Pancreas (tissue), 10 donors: Measurements from ENCODE around the gene UTS2R. TPM values are rescaled to one million over a fixed set of nuclear protein-coding genes. Genes with fewer than 3 reads are reported as not detected.

ENCODE experiments used
- ATAC-seq, 4 donors: fragments of 200-7000 bp; cut with Tn5 transposase; one replicate each; pipeline versions ENCODE4 v1.8.0 to v1.9.1; 2020; ENCODE audit warnings: mild to moderate bottlenecking in 4 of 4, moderate library complexity in 4 of 4
- DNase-seq, 6 donors: peaks; one replicate each; pipeline ENCODE4 v3.0.0-alpha.2; 2020
- FAIRE-seq: peaks from 2 replicates; lab custom pipeline; 2012; peaks lifted over from hg19 to GRCh38; lab: Jason Lieb, UNC
- H3K27ac ChIP-seq, 4 donors: fragments of 200-600 bp; sonication (generic); 1 replicate in 3 of 4; 2 replicates in 1 of 4; pipeline versions ENCODE4 v1.5.0 to v1.8.0; 2020
- H3K27me3 ChIP-seq, 4 donors: fragments of 200-600 bp; one replicate each; pipeline ENCODE4 v1.8.0; 2021
- H3K36me3 ChIP-seq, 3 donors: fragments of 200-600 bp; sonication (generic) in 1 of 3; one replicate each; pipeline versions ENCODE4 v1.5.0 to v1.8.0; 2020 to 2021
- H3K4me1 ChIP-seq, 3 donors: fragments of 200-600 bp; one replicate each; pipeline ENCODE4 v1.8.0; 2021
- H3K4me3 ChIP-seq, 4 donors: fragments of 200-600 bp; sonication (generic) in 2 of 4; one replicate each; pipeline versions ENCODE4 v1.5.0 to v1.8.0; 2020 to 2021
- H3K9me3 ChIP-seq, 4 donors: fragments of 200-600 bp; one replicate each; pipeline ENCODE4 v1.8.0; 2021
- WGBS, 2 donors: extraction: QIAGEN DNeasy Blood & Tissue Kit; methylation state at CpG; one replicate each; pipeline ENCODE4 v1.1.7; 2013; 5-methylcytosine and 5-hydroxymethylcytosine counted together
- intact Hi-C, 3 donors: fragments of 100-400 bp; cut with DNase I; formaldehyde crosslinking; loops; one replicate each; pipeline versions ENCODE4 v1.11.1 to v1.14.2; 2022
- polyA plus RNA-seq, 2 donors: library from polyadenylated mRNA; stranded (reverse); fragments of 200-250 nt; gene quantifications; one replicate each; pipeline ENCODE4 v1.2.3, GENCODE V29; 2013
- total RNA-seq, 6 donors: library from RNA; stranded (reverse); fragmentation: NEBNext Ultra II Directional in 4 of 6; extraction: Animal tissue kit (Norgen Biotek cat#: 25700) in 4 of 6; gene quantifications; one replicate each; pipeline versions ENCODE4 v1.2.1 to v1.2.4, GENCODE V29; 2021 to 2023
- TF ChIP-seq, protein P1 (sequence below), 4 donors: fragments of 200-600 bp; sonication (generic) in 3 of 4; IDR thresholded peaks; one replicate each; pipeline versions ENCODE4 v1.5.0 to v1.8.0; 2021; ENCODE audit warnings: antibody characterized with exemption in 4 of 4
- donor health status: healthy with polysubstance abuse.
- donor health status: DM: no; HTN: no; CAD: no; lungs with moderate emphysema.
- donor health status: DM: no; HTN: no; CAD: no.
- donor health status: control.
- donor health status: control.
- donor health status: Bipolar disorder and iron deficiency.
- donor health status: DM: yes; HTN: yes; CAD: no.
- donor health status: DM: no; HTN: no; CAD: no.
- donor health status: DM: no; HTN: no; CAD: no.
- donor health status: DM: yes; HTN: yes; CAD: no.

The UTS2R gene
- total and polyA plus RNA-seq, 8 donors = 0.37 to 0.87 (median 0.74) TPM; not detected in 5

DNA sequence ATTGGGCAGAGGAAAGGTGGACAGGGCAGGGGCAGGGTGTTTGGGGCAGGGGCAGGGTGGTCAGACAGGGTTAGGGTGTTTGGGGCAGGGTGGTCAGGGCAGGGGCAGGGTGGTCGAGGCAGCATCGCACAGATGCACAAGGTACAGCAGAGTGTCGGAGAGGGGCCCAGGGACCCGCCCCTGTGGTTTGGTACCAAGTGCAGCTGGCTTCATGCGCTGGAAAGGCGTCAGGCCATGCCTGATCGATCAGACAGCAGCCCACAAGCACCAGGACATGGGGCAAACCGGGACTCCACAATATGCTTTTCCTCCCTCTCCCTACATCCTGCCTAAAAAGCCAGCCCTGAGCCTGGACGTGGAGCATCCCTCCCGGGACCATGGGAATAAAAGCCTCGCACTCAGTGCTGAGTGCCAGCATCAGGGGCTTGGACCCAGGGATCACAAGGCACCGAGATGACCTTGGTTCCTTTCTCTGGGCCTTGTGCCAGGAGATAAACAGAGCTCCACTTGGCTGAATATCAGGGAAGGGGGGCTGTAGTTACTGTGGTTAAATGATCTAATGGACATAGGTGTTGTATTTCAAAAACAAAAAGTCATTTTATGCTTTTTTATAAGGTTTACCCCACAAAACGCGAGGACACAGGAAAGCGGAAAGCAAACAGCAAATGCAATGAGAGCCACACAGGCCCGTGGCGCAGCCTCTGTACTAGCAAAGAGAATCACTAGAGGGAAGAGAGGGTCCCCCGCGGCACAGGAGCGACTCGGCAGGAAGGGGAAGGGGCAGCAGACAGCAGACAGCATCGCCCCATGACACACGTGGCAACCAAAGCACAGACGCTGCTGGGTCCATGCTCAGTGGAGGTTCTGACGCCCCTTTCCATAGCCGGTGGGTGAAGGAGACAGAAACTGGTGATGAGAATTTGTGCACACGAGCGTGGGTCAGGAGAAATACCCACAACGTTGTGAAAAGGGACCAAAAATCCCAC, 41.3 kb downstream of the UTS2R start:
- no peak overlapping the region for H3K27ac ChIP-seq
- H3K36me3 ChIP-seq = no peaks in the 10 kb centered on the region
- H3K27me3 ChIP-seq = no peaks in the 10 kb centered on the region
- peak in 3 of 4 donors; percentile 41 to 55 (median 44) for ATAC-seq
- H3K9me3 ChIP-seq = no peaks in the 10 kb centered on the region
- TF ChIP-seq, protein P1, sequence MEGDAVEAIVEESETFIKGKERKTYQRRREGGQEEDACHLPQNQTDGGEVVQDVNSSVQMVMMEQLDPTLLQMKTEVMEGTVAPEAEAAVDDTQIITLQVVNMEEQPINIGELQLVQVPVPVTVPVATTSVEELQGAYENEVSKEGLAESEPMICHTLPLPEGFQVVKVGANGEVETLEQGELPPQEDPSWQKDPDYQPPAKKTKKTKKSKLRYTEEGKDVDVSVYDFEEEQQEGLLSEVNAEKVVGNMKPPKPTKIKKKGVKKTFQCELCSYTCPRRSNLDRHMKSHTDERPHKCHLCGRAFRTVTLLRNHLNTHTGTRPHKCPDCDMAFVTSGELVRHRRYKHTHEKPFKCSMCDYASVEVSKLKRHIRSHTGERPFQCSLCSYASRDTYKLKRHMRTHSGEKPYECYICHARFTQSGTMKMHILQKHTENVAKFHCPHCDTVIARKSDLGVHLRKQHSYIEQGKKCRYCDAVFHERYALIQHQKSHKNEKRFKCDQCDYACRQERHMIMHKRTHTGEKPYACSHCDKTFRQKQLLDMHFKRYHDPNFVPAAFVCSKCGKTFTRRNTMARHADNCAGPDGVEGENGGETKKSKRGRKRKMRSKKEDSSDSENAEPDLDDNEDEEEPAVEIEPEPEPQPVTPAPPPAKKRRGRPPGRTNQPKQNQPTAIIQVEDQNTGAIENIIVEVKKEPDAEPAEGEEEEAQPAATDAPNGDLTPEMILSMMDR (IDR thresholded peaks at IDR 0.05) = no peak
- WGBS, 2 donors = 57 to 59% methylated on average over 29 of the region's 29 CpGs
- no peak for FAIRE-seq
- H3K4me1 ChIP-seq = peaks cover 0 to 7% (median 4%) of the 10 kb centered on the region in 3 donors
- DNase-seq = peak in 2 of 6 donors; percentile 27 to 38
- intact Hi-C loops = no loop called here
- no peak overlapping the region for H3K4me3 ChIP-seq

DNA sequence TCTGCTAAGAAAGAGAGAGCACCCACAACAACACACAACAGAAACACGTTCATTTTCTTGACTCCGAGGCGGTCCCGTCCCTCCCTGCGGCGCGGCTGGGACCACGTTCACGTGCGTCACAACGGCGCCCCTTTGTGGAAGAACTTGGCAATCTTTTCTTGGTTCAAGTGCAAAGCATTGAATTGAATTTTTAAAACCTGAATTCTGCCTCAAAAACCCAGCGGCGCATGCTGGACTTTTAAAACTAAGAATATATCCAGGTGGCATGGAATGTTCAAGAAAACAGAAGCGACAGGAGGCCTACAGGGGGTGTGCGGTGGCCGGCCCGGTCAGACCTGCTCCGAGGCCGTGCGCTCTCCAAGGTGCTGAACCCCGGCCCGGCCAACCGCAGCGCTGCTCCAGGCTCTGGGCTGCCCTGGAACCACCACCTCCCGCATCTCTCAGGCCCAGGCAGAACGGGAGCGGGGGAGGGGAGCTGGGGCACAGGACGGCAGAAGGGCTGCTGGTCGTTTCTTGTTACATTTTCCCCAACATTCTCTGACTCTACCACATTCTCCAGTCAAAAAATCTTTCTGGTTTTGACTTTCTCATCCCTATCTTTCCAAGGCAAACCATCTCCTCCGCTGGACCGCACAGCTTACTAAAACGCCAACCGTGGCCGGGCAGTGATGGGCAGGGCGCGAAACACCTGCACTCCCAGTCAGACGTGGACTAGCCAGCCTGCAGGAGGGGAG, 43.1 kb downstream of the UTS2R start:
- ATAC-seq (peak; percentile 32 to 75 (median 67)), DNase-seq (peak in 5 of 6 donors; percentile 65 to 89 (median 76)), FAIRE-seq (no peak)
- Histone ChIP-seq H3K4me3 (no peak overlapping the region), H3K36me3 (no peaks in the 10 kb centered on the region), H3K9me3 (no peaks in the 10 kb centered on the region), H3K27ac (no peak overlapping the region), H3K4me1 (peaks cover 4 to 14% (median 6%) of the 10 kb centered on the region in 3 donors), H3K27me3 (no peaks in the 10 kb centered on the region)
- intact Hi-C loops = no loop called here
- TF ChIP-seq, protein P1 (IDR thresholded peaks at IDR 0.05) = peak in 3 of 4 donors; percentile 14 to 34 (median 32)
- 31 to 33% methylated on average over 38 of the region's 38 CpGs for WGBS, 2 donors

DNA sequence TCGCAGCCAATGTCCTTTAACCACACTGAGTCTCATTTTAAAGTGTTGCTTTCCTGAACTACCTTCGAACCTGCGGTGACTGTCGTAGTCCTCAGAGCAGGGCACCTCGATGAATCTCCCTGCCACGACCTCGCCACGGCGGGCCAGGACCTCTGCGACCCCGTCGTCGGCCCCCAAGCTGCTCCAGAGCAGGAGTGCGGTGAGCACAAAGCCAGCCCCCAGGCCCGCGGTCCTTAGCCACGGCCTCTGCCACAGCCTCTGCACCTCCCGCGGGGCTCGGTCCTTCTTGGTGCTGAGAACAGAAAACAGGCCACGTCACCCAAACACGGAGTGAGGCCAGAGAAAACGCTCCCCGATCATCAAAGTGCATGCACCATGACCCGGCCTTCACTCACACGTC, 43.8 kb downstream of the UTS2R start:
- Histone ChIP-seq H3K4me1 (peaks cover 4 to 15% (median 6%) of the 10 kb centered on the region in 3 donors), H3K4me3 (no peak overlapping the region), H3K36me3 (no peaks in the 10 kb centered on the region), H3K9me3 (no peaks in the 10 kb centered on the region), H3K27ac (no peak overlapping the region), H3K27me3 (no peaks in the 10 kb centered on the region)
- no peak for FAIRE-seq
- peak in 1 of 6 donors; percentile 30 for DNase-seq
- no peak for ATAC-seq
- intact Hi-C loops = no loop called here
- 90 to 91% methylated on average over 26 of the region's 26 CpGs for WGBS, 2 donors
- TF ChIP-seq, protein P1 (IDR thresholded peaks at IDR 0.05) = no peak

DNA sequence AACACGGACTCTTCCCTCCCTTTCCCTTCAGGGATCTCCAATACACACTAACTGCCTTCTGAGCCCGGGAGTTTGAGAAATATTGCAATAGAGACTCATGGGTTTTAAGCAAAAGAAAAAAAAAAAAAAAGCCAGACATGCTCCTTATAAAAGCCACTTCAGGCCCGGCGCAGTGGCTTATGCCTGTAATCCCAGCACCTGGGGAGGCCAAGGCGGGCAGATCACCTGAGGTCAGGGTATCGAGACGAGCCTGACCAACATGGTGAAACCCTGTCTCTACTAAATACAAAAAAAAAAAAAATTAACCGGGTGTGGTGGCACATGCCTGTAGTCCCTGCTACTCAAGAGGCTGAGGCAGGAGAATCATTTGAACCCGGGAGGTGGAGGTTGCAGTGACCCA, 44.2 kb downstream of the UTS2R start:
- no peak for ATAC-seq
- 94 to 95% methylated on average over 9 of the region's 9 CpGs for WGBS, 2 donors
- Histone ChIP-seq H3K36me3 (no peaks in the 10 kb centered on the region), H3K4me3 (no peak overlapping the region), H3K27me3 (no peaks in the 10 kb centered on the region), H3K9me3 (no peaks in the 10 kb centered on the region), H3K27ac (no peak overlapping the region), H3K4me1 (peaks cover 4 to 15% (median 6%) of the 10 kb centered on the region in 3 donors)
- FAIRE-seq = no peak
- intact Hi-C loops = no loop called here
- TF ChIP-seq, protein P1 (IDR thresholded peaks at IDR 0.05) = no peak
- DNase-seq = peak in 1 of 6 donors; percentile 8
